ENCODE measurements around the gene TMEM198.
A peak's percentile ranks its signal among the peaks of the same experiment; 100 is the strongest.

The TMEM198 gene, protein sequence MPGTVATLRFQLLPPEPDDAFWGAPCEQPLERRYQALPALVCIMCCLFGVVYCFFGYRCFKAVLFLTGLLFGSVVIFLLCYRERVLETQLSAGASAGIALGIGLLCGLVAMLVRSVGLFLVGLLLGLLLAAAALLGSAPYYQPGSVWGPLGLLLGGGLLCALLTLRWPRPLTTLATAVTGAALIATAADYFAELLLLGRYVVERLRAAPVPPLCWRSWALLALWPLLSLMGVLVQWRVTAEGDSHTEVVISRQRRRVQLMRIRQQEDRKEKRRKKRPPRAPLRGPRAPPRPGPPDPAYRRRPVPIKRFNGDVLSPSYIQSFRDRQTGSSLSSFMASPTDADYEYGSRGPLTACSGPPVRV

GRCh38 chr2:219543596-219544358, at the start of gene TMEM198, which contains the start of gene CHPF:
TMEM198 (plus strand) TSS chr2:219544028; CDS start chr2:219544728, 700 bp downstream.
CHPF (minus strand) TSS chr2:219543809; CDS start chr2:219543538, 271 bp downstream.
- peak; percentile 94 for DNase-seq

DNA sequence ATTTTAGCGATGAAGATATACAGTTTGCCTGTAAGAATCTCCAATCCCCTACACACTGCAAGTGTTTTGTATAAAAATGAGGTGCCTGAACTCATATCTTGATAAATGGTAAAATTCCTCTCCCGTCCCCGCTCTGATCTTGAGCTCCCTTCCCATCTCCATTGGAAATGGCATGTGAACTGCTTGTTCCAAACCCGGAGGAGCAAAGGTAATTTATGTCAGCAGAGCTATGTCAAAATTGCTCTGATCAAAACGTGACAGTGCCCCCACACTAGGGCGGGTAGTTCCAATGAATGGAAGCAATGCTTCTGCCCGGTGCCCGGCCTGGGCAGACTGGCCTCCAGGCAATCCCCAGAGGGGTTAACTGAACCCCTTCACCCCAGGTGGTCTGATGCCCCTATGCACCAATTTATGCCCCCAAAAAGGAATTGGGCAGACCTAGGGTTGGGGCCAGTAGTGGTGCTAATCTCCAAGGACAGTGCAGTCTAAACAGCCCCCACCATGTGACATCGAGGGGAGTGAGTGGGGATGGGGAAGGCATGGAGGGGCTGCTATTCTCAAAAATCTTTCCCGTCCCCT, 48.8 kb upstream of the TMEM198 start:
- no peak for DNase-seq

- peak; percentile 78 for DNase-seq
These were observed 48.2 kb upstream of the TMEM198 start for GRCh38 chr2:219495531-219496122.

DNA sequence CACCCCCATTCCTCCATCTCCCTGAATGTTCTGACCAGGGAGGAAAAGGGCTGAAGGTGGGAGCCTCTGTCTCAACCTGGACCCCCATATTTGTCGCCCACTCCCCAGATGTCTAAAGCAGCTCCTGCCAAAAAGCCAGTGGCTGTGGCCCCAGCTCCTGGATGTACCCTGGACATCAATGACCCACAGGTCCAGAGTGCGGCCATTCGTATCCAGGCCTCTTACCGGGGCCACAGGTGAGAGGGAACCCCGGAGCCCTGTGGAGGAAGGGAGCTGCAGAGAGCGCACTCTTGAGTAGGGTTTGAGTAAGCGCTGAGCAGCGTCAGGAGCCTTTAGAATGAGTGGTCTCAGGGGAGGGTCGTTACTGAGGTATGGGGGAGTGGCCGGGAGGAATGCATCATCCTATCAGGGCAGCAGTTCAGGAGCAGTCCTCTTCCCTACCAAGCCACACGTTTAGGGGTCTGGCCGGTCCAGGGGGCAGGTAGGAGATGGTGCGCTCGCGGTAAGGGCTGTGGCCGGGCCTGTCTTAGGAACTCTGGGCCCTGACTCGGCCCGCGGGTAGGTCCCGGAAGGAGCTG, 47.5 kb upstream of the TMEM198 start:
- DNase-seq, result no peak

GRCh38 chr2:219496825-219497494, 46.9 kb upstream of the TMEM198 start:
- DNase-seq, result no peak

DNA sequence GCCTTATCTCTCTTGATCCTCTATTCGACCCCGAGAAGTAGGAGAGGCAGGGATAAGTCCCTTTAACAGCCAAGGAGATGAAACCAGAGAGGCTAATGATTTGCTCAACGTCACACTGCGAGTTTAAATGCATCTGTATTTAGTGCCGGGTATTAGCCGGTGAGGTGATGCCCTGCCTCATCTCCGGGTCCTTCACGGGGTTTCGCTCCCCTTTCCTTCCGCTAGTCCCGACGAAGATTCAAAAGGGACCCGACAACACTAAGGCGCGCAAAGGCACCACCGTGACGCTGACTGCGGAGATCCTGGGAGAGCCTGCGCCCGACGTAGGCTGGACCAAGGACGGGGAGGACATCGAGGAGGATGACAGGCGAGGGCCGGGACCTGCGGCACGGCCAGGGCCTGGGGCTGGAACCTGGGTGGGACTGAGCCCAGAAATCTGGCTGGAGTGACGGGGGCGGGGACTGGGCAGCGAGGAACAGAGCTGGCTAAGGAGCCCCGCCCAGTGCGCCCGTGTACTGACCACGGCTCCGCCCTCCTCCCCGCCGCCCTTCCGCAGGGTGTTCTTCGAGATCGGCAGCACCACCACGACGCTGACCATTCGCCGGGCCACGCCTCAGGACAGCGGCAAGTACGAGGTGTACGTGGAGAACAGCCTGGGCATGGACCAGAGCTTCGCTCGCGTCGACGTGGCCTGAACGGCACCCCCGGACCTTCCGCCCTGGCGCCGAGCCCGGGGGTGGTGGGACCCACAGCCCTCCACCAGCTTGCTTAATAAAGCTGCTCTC, 46.1 kb upstream of the TMEM198 start:
- DNase-seq, result peak; percentile 90

DNA sequence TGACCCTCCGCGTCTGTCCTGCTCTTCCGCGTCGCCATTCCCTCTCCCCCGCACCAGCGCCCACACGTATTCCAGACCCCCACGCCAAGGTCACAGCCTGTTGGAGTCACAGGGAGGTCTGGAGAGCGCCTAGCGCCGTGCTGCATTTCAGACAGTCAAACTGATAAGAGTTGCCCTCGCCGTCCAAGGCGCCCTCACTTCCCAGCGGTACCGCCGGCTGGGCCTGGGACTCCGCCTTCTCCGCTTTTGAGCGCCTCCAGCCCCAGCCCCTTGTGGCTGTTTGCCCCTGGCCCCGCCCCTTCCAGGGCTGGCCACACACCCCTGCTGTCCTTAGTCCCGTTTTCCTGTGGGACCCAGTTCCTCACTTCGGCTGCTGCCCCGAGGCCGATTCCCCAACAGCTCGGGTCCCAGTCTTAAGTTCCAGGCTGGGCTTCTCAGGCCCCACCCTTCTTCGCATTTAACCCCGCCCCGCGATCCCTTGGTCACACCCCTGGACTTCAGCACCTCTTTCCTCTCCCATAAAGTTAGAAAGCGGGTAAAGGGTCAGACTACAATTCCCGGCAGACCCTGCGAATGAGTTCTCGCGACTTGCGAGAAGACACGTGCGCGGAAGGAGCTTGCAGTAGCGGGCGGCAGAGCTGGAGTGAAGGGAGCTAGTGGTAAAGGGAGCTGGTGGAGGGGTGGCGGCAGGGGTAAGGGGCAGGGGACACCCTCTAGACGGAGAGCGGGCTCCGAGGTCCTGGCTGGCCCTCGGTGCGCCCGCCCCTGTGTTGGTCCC, 45.4 kb upstream of the TMEM198 start, which contains the start of gene GMPPA:
GMPPA (plus strand) TSS at position 612 of the 778 bp plus-strand sequence. CDS start 1,085 bp downstream, outside the sequence.
- peak; percentile 99 for DNase-seq

DNA sequence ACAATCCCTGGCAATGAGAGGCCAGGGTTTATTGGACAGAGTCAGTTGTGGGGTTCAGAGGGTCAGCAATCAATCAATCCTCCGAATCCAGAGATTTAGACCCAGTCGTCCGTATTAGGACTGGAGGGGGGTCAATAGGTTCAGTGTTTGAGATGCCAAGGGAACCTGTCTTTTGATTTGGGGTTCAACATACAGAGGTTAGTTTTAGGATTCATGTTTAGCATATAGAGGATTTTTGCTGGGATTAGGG, 44.8 kb upstream of the TMEM198 start:
- DNase-seq, result no peak

- no peak for DNase-seq
These were observed 44.3 kb upstream of the TMEM198 start for GRCh38 chr2:219499555-219499954.

DNA sequence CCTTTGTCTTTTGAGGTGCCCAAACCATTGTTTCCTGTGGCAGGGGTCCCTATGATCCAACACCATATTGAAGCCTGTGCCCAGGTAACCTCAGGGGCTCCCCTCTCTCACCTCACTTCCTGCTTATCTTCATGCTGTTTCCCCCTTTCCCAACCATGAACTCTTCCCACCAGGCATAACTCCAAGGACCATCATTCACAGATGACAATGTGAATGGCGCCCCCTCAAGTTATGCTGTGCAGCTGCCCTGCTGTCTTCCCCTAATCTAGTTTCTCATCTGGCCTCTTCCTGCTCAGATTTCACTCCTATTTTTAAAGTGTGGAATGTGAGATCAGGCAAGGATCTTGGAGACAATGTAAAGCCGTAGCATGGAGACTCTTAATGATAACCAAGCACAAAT, 43.7 kb upstream of the TMEM198 start:
- DNase-seq, result no peak

- no peak for DNase-seq
These were observed 42.0 kb upstream of the TMEM198 start for GRCh38 chr2:219501849-219502248.

GRCh38 chr2:219502618-219503017, 41.2 kb upstream of the TMEM198 start:
- DNase-seq, result no peak

DNA sequence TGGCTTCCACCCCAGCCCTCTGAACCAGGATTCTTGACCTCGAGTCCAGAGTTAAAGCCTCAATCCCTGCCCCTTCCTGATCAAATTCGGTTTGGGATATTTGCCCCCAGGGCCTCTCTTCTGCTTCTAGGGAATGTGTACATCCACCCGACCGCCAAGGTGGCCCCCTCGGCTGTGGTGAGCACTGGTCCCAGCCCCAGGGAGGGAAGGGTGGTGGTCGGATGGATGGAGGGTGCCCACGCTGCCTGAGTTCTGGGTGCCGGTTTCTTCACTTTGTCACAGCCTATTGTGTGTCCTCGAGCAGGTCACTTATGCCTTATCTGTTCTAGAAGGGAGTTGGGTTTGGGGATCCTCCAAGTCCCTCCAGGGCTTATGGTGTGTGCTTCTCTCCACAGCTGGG, 38.2 kb upstream of the TMEM198 start:
- no peak for DNase-seq

- no peak for DNase-seq
These were observed 37.6 kb upstream of the TMEM198 start for GRCh38 chr2:219506153-219506801.

- DNase-seq, result no peak
These were observed 36.9 kb upstream of the TMEM198 start for GRCh38 chr2:219506802-219507526.

- DNase-seq, result no peak
These were observed 36.0 kb upstream of the TMEM198 start for GRCh38 chr2:219507581-219508443.

DNA sequence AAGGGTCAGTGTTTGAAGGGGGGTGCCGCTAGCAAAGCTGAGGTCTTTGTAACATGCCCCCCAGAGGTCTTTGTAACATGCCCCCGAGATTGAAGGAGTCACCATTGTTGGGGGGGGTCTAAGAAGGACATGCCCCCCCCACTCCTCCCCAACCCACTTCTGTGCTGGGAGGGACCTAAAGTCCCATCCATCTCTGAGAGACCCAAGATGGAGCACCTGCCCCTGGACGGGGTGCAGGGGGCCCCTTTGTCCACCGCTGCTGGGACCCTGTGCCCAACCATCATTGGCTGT, 35.4 kb upstream of the TMEM198 start:
- DNase-seq, result no peak

DNA sequence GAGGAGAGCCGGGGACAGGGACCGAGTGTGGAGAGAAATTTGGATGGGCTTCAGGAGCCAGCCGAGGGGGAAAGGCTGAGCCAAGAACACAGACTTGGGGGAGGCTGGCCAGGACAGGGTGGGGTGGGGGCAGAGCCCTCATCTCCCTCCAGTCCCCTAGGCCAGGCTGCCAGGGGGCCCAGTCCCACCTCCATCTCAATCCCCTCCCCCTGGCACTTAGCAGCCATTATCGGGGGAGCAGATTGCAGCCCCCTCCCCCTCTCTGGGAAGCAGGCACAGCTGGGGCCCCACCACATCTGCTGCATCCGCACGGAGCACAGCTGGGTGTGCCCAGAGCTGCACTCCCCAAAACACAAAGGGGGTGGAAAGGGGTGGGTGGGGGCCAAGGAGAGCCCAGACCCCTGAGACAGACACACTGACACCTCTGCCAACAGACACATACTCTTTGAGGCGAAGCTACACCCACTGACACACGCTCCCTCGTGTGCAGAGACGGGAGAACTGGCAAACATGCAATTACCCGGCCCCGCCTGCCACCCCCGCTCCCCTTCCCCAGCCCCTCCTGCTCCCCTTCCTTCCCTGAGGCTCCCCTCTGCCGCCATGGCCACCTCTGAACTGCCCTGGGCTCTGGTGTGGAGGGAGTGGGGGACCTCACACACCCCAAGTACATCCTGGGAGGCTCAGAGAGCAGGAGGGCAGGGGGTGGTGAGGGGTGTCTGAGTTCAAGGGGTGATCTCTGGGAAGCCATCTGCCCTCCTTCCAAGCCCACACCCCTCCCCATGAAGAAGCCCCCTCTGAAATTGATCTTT, 34.7 kb upstream of the TMEM198 start:
- no peak for DNase-seq

Data from suppressor macrophage treated with lipopolysaccharide for 4 hours (primary cell).